MM.1S (cell line): ENCODE data around the gene DRC7.

Source experiments
- EZH2 ChIP-seq: fragments of 300-600 bp; sonication (generic); optimal IDR thresholded peaks from 2 replicates; pipeline ENCODE3; 2017; ENCODE audit warnings: low read depth, mild to moderate bottlenecking, antibody characterized with exemption, low read length, mixed read lengths
- TF ChIP-seq, protein P1 (sequence below): fragments of 300-600 bp; sonication (generic); IDR thresholded peaks from 2 replicates; pipeline ENCODE4 v1.5.1; 2016; ENCODE audit warnings: antibody characterized with exemption, low read length, mixed read lengths

DNA sequence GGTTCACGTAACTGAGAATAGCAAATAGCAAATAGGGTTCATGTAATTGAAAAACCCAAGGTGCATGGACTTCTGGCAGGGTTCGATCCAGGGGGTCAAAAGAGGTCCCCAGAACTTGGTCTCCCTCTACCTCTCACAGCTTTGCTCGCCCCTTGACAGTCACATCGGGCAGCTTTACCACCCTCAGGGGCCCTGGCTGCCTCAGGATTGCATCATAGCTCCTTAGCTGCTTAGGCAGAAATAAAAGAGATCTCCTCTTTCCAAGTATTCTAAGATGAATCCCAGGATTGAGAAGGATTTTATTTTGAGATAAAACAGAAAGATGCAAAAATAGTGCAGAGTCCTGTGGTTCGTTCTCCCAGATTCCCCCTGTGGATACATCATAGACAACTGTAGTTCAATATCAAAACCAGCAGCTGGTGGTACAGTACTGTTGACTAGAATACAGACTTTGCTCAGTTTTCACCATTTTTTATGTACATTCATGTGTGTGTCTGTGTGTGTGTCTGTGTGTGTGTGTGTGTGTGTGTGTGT, 13.7 kb upstream of the DRC7 start:
- TF ChIP-seq, protein P1, sequence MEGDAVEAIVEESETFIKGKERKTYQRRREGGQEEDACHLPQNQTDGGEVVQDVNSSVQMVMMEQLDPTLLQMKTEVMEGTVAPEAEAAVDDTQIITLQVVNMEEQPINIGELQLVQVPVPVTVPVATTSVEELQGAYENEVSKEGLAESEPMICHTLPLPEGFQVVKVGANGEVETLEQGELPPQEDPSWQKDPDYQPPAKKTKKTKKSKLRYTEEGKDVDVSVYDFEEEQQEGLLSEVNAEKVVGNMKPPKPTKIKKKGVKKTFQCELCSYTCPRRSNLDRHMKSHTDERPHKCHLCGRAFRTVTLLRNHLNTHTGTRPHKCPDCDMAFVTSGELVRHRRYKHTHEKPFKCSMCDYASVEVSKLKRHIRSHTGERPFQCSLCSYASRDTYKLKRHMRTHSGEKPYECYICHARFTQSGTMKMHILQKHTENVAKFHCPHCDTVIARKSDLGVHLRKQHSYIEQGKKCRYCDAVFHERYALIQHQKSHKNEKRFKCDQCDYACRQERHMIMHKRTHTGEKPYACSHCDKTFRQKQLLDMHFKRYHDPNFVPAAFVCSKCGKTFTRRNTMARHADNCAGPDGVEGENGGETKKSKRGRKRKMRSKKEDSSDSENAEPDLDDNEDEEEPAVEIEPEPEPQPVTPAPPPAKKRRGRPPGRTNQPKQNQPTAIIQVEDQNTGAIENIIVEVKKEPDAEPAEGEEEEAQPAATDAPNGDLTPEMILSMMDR: no peak
- TF ChIP-seq EZH2: no peak
